Right atrium auricular region (tissue), 2 donors: ENCODE measurements around the gene TSC22D4. TPM values are rescaled to one million over a fixed set of nuclear protein-coding genes. Genes with fewer than 3 reads are reported as not detected.
"Not testable (repeated sequence)": the region's sequence is repeated elsewhere in the genome, so short reads cannot be mapped to it uniquely, and the experiment has no call there.

Source experiments
- DNase-seq: peaks from one replicate; pipeline ENCODE4 v3.0.0-alpha.2; 2019; ENCODE audit warnings: low spot score
- H3K27ac ChIP-seq, 2 donors: fragments of 200-600 bp; sonication (generic); 1 replicate in 1 of 2; 2 replicates in 1 of 2; pipeline ENCODE4 v1.5.1; 2016 to 2019
- H3K27me3 ChIP-seq, 2 donors: fragments of 200-600 bp; sonication (generic); one replicate each; pipeline versions ENCODE4 v1.5.1 to v1.6.0; 2017 to 2019
- H3K36me3 ChIP-seq: fragments of 200-600 bp; sonication (generic); one replicate; pipeline ENCODE4 v1.5.1; 2016
- H3K4me1 ChIP-seq, 2 donors: fragments of 200-600 bp; sonication (generic); one replicate each; pipeline versions ENCODE4 v1.5.1 to v1.6.0; 2017 to 2019
- H3K4me3 ChIP-seq, 2 donors: fragments of 200-600 bp; sonication (generic); 1 replicate in 1 of 2; 2 replicates in 1 of 2; pipeline ENCODE4 v1.5.1; 2017 to 2019; ENCODE audit warnings: mild to moderate bottlenecking in 1 of 2, moderate library complexity in 1 of 2
- H3K9me3 ChIP-seq, 2 donors: fragments of 200-600 bp; sonication (generic); one replicate each; pipeline ENCODE4 v1.5.1; 2019
- total RNA-seq, 2 donors: library from RNA; depleted of rRNA; stranded (reverse); fragments of >200 nt; gene quantifications; one replicate each; pipeline ENCODE4 v1.1.0, GENCODE V29; 2016
- TF ChIP-seq, protein P1 (sequence below), 2 donors: fragments of 200-600 bp; sonication (generic); IDR thresholded peaks; one replicate each; pipeline ENCODE4 v1.5.1; 2019; ENCODE audit warnings: antibody characterized with exemption in 2 of 2

The TSC22D4 gene
- total RNA-seq, 2 donors from 2014 or later = 26.2 to 34.6 TPM

- H3K27ac ChIP-seq = no peak overlapping the region
- no peaks in the 10 kb centered on the region for H3K9me3 ChIP-seq
- no peaks in the 10 kb centered on the region for H3K27me3 ChIP-seq
- H3K36me3 ChIP-seq = no peaks in the 10 kb centered on the region
- TF ChIP-seq, protein P1, sequence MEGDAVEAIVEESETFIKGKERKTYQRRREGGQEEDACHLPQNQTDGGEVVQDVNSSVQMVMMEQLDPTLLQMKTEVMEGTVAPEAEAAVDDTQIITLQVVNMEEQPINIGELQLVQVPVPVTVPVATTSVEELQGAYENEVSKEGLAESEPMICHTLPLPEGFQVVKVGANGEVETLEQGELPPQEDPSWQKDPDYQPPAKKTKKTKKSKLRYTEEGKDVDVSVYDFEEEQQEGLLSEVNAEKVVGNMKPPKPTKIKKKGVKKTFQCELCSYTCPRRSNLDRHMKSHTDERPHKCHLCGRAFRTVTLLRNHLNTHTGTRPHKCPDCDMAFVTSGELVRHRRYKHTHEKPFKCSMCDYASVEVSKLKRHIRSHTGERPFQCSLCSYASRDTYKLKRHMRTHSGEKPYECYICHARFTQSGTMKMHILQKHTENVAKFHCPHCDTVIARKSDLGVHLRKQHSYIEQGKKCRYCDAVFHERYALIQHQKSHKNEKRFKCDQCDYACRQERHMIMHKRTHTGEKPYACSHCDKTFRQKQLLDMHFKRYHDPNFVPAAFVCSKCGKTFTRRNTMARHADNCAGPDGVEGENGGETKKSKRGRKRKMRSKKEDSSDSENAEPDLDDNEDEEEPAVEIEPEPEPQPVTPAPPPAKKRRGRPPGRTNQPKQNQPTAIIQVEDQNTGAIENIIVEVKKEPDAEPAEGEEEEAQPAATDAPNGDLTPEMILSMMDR (IDR thresholded peaks at IDR 0.05) = no peak
- no peak overlapping the region for H3K4me3 ChIP-seq
- DNase-seq = no peak
- H3K4me1 ChIP-seq = peaks cover 0 to 6% of the 10 kb centered on the region in 2 donors
Measured at GRCh38 chr7:100455206-100455605, 23.8 kb downstream of the TSC22D4 start.

DNA sequence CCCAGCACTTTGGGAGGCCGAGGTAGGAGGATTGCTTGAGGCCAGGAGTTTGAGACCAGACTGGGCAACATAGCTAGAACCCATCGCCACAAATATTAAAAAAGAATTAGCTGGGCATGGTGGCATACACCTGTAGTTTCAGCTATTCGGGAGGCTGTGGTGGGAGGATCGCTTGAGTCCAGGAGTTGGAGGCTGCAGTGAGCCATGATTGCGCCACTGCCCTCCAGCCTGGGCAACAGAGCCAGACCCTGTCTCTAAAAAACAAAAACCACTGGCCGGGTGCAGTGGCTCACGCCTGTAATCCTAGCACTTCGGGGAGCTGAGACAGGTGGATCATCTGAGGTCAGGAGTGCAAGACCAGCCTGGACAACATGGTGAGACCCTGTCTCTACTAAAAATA, 25.2 kb downstream of the TSC22D4 start:
- peaks cover 0 to 12% of the 10 kb centered on the region in 2 donors for H3K4me1 ChIP-seq
- not testable (repeated sequence) for H3K4me3 ChIP-seq, H3K9me3 ChIP-seq, H3K36me3 ChIP-seq, H3K27me3 ChIP-seq, H3K27ac ChIP-seq, DNase-seq

- H3K27me3 ChIP-seq = no peaks in the 10 kb centered on the region
- no peaks in the 10 kb centered on the region for H3K36me3 ChIP-seq
- DNase-seq = no peak
- H3K4me1 ChIP-seq = peaks cover 0 to 12% of the 10 kb centered on the region in 2 donors
- no peak overlapping the region for H3K27ac ChIP-seq
- no peaks in the 10 kb centered on the region for H3K9me3 ChIP-seq
- H3K4me3 ChIP-seq = no peak overlapping the region
- TF ChIP-seq, protein P1 (IDR thresholded peaks at IDR 0.05) = no peak
Measured at GRCh38 chr7:100452513-100452912, 26.5 kb downstream of the TSC22D4 start.

- peaks cover 0 to 24% of the 10 kb centered on the region in 2 donors for H3K4me1 ChIP-seq
- no peak overlapping the region for H3K4me3 ChIP-seq
- H3K36me3 ChIP-seq = no peaks in the 10 kb centered on the region
- no peaks in the 10 kb centered on the region for H3K27me3 ChIP-seq
- no peaks in the 10 kb centered on the region for H3K9me3 ChIP-seq
- TF ChIP-seq, protein P1 (IDR thresholded peaks at IDR 0.05) = no peak
- peak overlapping the region; percentile 77 to 94 for H3K27ac ChIP-seq
- no peak for DNase-seq
Measured at GRCh38 chr7:100449190-100449795, 29.7 kb downstream of the TSC22D4 start.

GRCh38 chr7:100447363-100447762, 31.7 kb downstream of the TSC22D4 start:
- not testable (repeated sequence) for H3K36me3 ChIP-seq, H3K9me3 ChIP-seq, H3K27me3 ChIP-seq, H3K27ac ChIP-seq, H3K4me3 ChIP-seq, DNase-seq
- H3K4me1 ChIP-seq = peaks cover 0 to 34% of the 10 kb centered on the region in 2 donors

DNA sequence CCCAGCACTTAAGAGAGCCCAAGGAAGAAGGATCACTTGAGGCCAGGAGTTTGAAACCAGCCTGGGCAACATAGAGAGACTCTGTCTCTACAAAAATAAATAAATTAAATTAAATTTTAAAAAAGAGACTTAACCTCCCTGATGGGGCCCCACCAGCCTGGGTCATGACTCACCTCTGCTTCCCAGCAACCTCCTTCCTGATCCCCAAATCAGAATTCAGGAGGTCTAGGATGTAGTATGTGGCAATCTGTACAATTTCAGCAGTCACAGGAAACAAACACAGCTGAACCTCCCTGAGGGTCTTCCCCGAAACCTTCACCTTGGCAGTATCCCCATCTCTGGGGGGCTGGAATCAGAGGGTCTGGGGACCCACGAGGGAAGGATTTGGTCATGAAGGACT, 33.0 kb downstream of the TSC22D4 start:
- DNase-seq = no peak
- H3K4me1 ChIP-seq = peaks cover 0 to 34% of the 10 kb centered on the region in 2 donors
- no peak overlapping the region for H3K4me3 ChIP-seq
- no peaks in the 10 kb centered on the region for H3K36me3 ChIP-seq
- H3K9me3 ChIP-seq = no peaks in the 10 kb centered on the region
- TF ChIP-seq, protein P1 (IDR thresholded peaks at IDR 0.05) = no peak
- H3K27me3 ChIP-seq = no peaks in the 10 kb centered on the region
- H3K27ac ChIP-seq = no peak overlapping the region
